HepG2 (cell line): ENCODE results near the gene POU5F1. TPM values are rescaled to one million over a fixed set of nuclear protein-coding genes. Genes with fewer than 3 reads are reported as not detected.

Source experiments
- ATAC-seq: fragments of 200-7000 bp; cut with Tn5 transposase; 3 replicates; pipeline ENCODE4 v1.9.1; 2020; ENCODE audit warnings: mild to moderate bottlenecking, moderate library complexity
- BruUV-seq: library from RNA; stranded (reverse); fragments of 400-500 nt; replicated peaks from 2 replicates; lab custom pipeline; 2021; lab: Mats Ljungman, UMichigan
- CTCF ChIA-PET: fragments of 300-600 bp; formaldehyde crosslinking; extraction: SDS; loops from one replicate; lab custom pipeline; 2021; ENCODE audit warnings: low total read pairs, inconsistent platforms, low intra/inter-chr PET ratio; lab: Yijun Ruan, JAX
- POLR2A ChIA-PET: fragments of 350-600 bp; sonication (Branson Sonifier 250); formaldehyde crosslinking; loops from one replicate; lab custom pipeline; 2020; ENCODE audit warnings: antibody characterized with exemption, inconsistent platforms; lab: Yijun Ruan, JAX
- DNase-seq: peaks from one replicate; pipeline ENCODE4 v3.0.0-alpha.2; 2015; ENCODE audit warnings: low spot score
- FAIRE-seq: peaks from 3 replicates; lab custom pipeline; 2011; peaks lifted over from hg19 to GRCh38; lab: Jason Lieb, UNC
- H2AFZ ChIP-seq: one replicate; pipeline ENCODE4 v1.6.1; 2011; ENCODE audit warnings: low read length, inconsistent platforms
- H3K27ac ChIP-seq: fragments of 300-600 bp; 3 replicates; pipeline ENCODE4 v1.8.0; 2011; ENCODE audit warnings: mixed run types, mild to moderate bottlenecking, mixed read lengths, low read length, inconsistent platforms; ENCODE audit not compliant: insufficient read depth; ENCODE audit errors: extremely low read length
- H3K27me3 ChIP-seq, 2 experiments: fragments of 200-600 bp in 1 of 2; 2 replicates in 1 of 2; 3 replicates in 1 of 2; pipeline versions ENCODE4 v1.6.0 to v1.8.0; 2011; ENCODE audit warnings: low read length in 2 of 2, mild to moderate bottlenecking in 2 of 2, moderate library complexity in 2 of 2, inconsistent platforms in 1 of 2; ENCODE audit not compliant: insufficient read depth in 2 of 2, control insufficient read depth in 1 of 2
- H3K36me3 ChIP-seq, 2 experiments: fragments of 200-600 bp in 1 of 2; replicated peaks in 1 of 2; 2 replicates in 1 of 2; 3 replicates in 1 of 2; pipeline versions ENCODE4 v1.5.1 to v1.8.0; 2011; ENCODE audit warnings: low read length in 2 of 2, inconsistent platforms in 1 of 2; ENCODE audit not compliant: insufficient read depth in 2 of 2, control insufficient read depth in 1 of 2
- H3K4me1 ChIP-seq: 2 replicates; pipeline ENCODE4 v1.5.1; 2012; ENCODE audit warnings: low read length, inconsistent platforms; ENCODE audit not compliant: insufficient read depth
- H3K4me2 ChIP-seq: 2 replicates; pipeline ENCODE4 v1.6.0; 2011; ENCODE audit warnings: low read depth, low read length, inconsistent platforms
- H3K4me3 ChIP-seq, 3 experiments: fragments of 200-600 bp in 1 of 3; sonication (generic), shearing (Covaris generic) in 1 of 3; replicated peaks in 1 of 3; 2 replicates each; pipeline ENCODE4 v1.5.1; 2011 to 2016; ENCODE audit warnings: low read length in 3 of 3, inconsistent platforms in 2 of 3, low read depth in 2 of 3, mild to moderate bottlenecking in 2 of 3, control low read depth in 1 of 3, mixed read lengths in 1 of 3; ENCODE audit not compliant: insufficient read depth in 1 of 3
- H3K79me2 ChIP-seq: one replicate; pipeline ENCODE4 v1.6.1; 2011; ENCODE audit warnings: low read length, inconsistent platforms; ENCODE audit not compliant: insufficient read depth
- H3K9ac ChIP-seq: 2 replicates; pipeline ENCODE4 v1.6.0; 2011; ENCODE audit warnings: mild to moderate bottlenecking, low read depth, low read length, inconsistent platforms; ENCODE audit not compliant: insufficient read depth
- H3K9me3 ChIP-seq: 2 replicates; pipeline ENCODE4 v1.5.1; 2012; ENCODE audit warnings: mild to moderate bottlenecking, low read length
- H4K20me1 ChIP-seq: 2 replicates; pipeline ENCODE4 v1.6.0; 2011; ENCODE audit warnings: inconsistent platforms, mild to moderate bottlenecking, low read length, moderate library complexity; ENCODE audit not compliant: insufficient read depth
- ATRX ChIP-seq: sonication (generic); formaldehyde crosslinking; IDR thresholded peaks from 2 replicates; pipeline ENCODE4 v1.4.0; 2020; ENCODE audit warnings: missing genetic modification reagents, borderline replicate concordance
- GTF2F1 ChIP-seq: fragments of 150-350 bp; IDR thresholded peaks from 2 replicates; pipeline ENCODE4 v1.6.1; 2014; ENCODE audit warnings: low read length
- SIN3A ChIP-seq: IDR thresholded peaks from 2 replicates; pipeline ENCODE4 v1.6.1; 2011; ENCODE audit warnings: low read depth, mild to moderate bottlenecking, control low read depth, low read length, borderline replicate concordance
- ZNF34 ChIP-seq: sonication (generic); formaldehyde crosslinking; IDR thresholded peaks from 2 replicates; pipeline ENCODE4 v1.4.0; 2020; ENCODE audit warnings: mild to moderate bottlenecking, missing genetic modification reagents, borderline replicate concordance
- ZNF512B ChIP-seq: sonication (generic); formaldehyde crosslinking; IDR thresholded peaks from 2 replicates; pipeline ENCODE4 v1.5.1; 2020; ENCODE audit warnings: missing genetic modification reagents, mild to moderate bottlenecking, borderline replicate concordance
- WGBS: methylation state at CpG from one replicate; pipeline ENCODE4 v1.1.6; 2017; ENCODE audit warnings: low lambda C conversion rate; 5-methylcytosine and 5-hydroxymethylcytosine counted together
- in situ Hi-C: cut with HindIII; loops from 2 replicates; pipeline ENCODE4 v1.10.0; 2017; ENCODE audit warnings: low pct_unique_long_range_greater_than_20kb; ENCODE audit not compliant: extremely low pct_ligation_motif_present
- intact Hi-C: fragments of 100-400 bp; cut with micrococcal nuclease; formaldehyde crosslinking; loops from one replicate; pipeline ENCODE4 v1.10.0; 2022; ENCODE audit not compliant: unreplicated experiment
- polyA plus RNA-seq, 8 experiments: library from polyadenylated mRNA; depleted of rRNA in 3 of 8; stranded (reverse) in 7 of 8; unstranded in 1 of 8; fragments of >200 nt; fragmentation: Illumina TruSeq in 4 of 8; extraction: Trizol in 4 of 8; gene quantifications; 2 replicates each; pipeline versions ENCODE4 v1.2.1 to v1.2.3, GENCODE V29; 2011 to 2016; ENCODE audit warnings: low read depth in 4 of 8, missing spikeins in 1 of 8, mixed read lengths in 1 of 8; ENCODE audit not compliant: insufficient read depth in 1 of 8
- total RNA-seq, 5 experiments: library from RNA; depleted of rRNA; stranded (reverse); fragments of >200 nt; fragmentation: Illumina TruSeq; extraction: Trizol; gene quantifications; 2 replicates each; pipeline ENCODE4 v1.2.3, GENCODE V29; 2016; ENCODE audit warnings: low read depth in 1 of 5

POU5F1 gene
- total and polyA plus RNA-seq, 2 of the 13 experiments (the other 11 are each of a cell fraction or from before 2014, with no cell fraction given): 2.5 to 7.2 TPM

GRCh38 chr6:31130751-31131150 is 39.7 kb downstream of the POU5F1 start (continued):
- TF ChIP-seq ZNF512B (CRISPR knock-in tag) (no peak), GTF2F1 (no peak), SIN3A (no peak)

- ChIA-PET CTCF (no interaction called here), POLR2A (no interaction called here)
- no peaks in the 10 kb centered on the region for H3K79me2 ChIP-seq
- intact Hi-C loops: no loop called here
- no TSS peak for BruUV-seq
- ATAC-seq (no peak), FAIRE-seq (no peak), DNase-seq (no peak)
- in situ Hi-C loops: no loop called here
- no peak overlapping the region for H3K9ac ChIP-seq
- no peak overlapping the region for H3K4me3 ChIP-seq
- H3K9me3 ChIP-seq: no peaks in the 10 kb centered on the region
- WGBS: 7% methylated on average over 4 of the region's 4 CpGs
- H4K20me1 ChIP-seq: no peaks in the 10 kb centered on the region
- no peaks in the 10 kb centered on the region for H3K4me1 ChIP-seq
- H3K27me3 ChIP-seq: peaks cover 0 to 30% of the 10 kb centered on the region in 2 experiments; a peak in 3 of 5 replicates
- TF ChIP-seq ATRX (CRISPR knock-in tag) (no peak), ZNF34 (CRISPR knock-in tag) (no peak)
- no peak overlapping the region for H2AFZ ChIP-seq
- no peaks in the 10 kb centered on the region for H3K36me3 ChIP-seq
- no peak overlapping the region for H3K27ac ChIP-seq
- no peak overlapping the region for H3K4me2 ChIP-seq
These were observed 41.4 kb downstream of the POU5F1 start for GRCh38 chr6:31129130-31129529.
